ENCODE data around the gene NUP155. TPM values are rescaled to one million over a fixed set of nuclear protein-coding genes. Genes with fewer than 3 reads are reported as not detected.
"Not testable (repeated sequence)": the region's sequence is repeated elsewhere in the genome, so short reads cannot be mapped to it uniquely, and the experiment has no call there.

Gene NUP155
- total RNA-seq, 1 donor from 2014 or later = 33.8 TPM

DNA sequence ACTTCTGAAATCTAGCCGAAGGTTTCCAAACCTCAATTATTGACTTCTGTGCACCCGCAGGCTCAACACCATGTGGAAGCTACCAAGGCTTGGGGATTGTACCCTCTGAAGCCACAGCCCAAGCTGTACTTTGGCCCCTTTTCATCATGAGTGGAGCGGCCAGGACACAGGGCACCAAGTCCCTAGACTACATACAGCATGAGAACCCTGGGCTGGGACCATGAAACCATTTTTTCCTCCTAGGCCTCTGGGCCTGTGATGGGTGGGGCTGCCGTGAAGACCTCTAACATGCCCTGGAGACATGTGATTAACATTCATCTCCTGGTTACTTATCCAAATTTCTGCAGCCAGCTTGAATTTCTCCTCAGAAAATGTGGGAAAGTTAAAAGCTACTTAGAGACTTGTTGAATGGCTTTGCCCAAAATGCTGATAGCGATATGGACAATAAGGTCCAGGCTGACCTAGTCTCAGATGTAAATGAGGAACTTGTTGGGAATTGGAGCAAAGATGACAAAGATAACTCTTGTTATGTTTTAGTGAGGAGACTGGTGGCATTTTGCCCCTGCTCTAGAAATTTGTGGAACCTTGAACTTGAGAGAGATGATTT, 87.6 kb downstream of the NUP155 start:
- TF ChIP-seq, protein P1, sequence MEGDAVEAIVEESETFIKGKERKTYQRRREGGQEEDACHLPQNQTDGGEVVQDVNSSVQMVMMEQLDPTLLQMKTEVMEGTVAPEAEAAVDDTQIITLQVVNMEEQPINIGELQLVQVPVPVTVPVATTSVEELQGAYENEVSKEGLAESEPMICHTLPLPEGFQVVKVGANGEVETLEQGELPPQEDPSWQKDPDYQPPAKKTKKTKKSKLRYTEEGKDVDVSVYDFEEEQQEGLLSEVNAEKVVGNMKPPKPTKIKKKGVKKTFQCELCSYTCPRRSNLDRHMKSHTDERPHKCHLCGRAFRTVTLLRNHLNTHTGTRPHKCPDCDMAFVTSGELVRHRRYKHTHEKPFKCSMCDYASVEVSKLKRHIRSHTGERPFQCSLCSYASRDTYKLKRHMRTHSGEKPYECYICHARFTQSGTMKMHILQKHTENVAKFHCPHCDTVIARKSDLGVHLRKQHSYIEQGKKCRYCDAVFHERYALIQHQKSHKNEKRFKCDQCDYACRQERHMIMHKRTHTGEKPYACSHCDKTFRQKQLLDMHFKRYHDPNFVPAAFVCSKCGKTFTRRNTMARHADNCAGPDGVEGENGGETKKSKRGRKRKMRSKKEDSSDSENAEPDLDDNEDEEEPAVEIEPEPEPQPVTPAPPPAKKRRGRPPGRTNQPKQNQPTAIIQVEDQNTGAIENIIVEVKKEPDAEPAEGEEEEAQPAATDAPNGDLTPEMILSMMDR (IDR thresholded peaks at IDR 0.05; ENCODE audit: partially characterized antibody, unreplicated experiment) = no peak
- Mint-ChIP-seq H3K4me3 (ENCODE audit: unreplicated experiment) (no peak overlapping the region), H3K9me3 (ENCODE audit: unreplicated experiment) (peaks cover 16% of the 10 kb centered on the region), H3K27ac (ENCODE audit: unreplicated experiment) (no peak overlapping the region), H3K27me3 (ENCODE audit: unreplicated experiment) (peaks cover 2% of the 10 kb centered on the region), H3K36me3 (ENCODE audit: unreplicated experiment) (peaks cover 42% of the 10 kb centered on the region), H3K4me1 (ENCODE audit: low read depth, unreplicated experiment) (no peaks in the 10 kb centered on the region)
- no peak for DNase-seq

DNA sequence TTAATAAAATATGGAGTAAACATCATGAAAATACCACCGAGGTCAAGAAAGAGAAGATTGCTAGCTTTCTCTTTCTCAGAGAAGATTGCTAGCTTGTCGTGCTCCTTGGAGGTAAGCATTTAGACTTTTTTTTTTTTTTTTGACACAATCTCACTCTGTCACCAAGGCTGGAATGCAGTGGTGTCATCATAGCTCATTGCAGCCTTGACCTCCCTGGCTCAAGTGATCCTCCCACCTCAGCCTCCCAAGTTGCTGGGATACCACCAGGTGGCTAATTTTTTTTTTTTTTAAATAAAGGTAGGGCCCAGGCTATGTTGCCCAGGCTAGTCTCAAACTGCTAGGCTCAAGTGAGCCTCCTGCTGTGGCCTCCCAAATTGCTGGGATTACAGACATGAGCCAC, 95.4 kb downstream of the NUP155 start:
- TF ChIP-seq, protein P1 (IDR thresholded peaks at IDR 0.05; ENCODE audit: partially characterized antibody, unreplicated experiment) = no peak
- Mint-ChIP-seq H3K4me3 (ENCODE audit: unreplicated experiment) (no peak overlapping the region), H3K36me3 (ENCODE audit: unreplicated experiment) (peaks cover 14% of the 10 kb centered on the region), H3K27ac (ENCODE audit: unreplicated experiment) (no peak overlapping the region), H3K27me3 (ENCODE audit: unreplicated experiment) (no peaks in the 10 kb centered on the region), H3K9me3 (ENCODE audit: unreplicated experiment) (peaks cover 3% of the 10 kb centered on the region), H3K4me1 (ENCODE audit: low read depth, unreplicated experiment) (no peaks in the 10 kb centered on the region)
- DNase-seq = no peak

DNA sequence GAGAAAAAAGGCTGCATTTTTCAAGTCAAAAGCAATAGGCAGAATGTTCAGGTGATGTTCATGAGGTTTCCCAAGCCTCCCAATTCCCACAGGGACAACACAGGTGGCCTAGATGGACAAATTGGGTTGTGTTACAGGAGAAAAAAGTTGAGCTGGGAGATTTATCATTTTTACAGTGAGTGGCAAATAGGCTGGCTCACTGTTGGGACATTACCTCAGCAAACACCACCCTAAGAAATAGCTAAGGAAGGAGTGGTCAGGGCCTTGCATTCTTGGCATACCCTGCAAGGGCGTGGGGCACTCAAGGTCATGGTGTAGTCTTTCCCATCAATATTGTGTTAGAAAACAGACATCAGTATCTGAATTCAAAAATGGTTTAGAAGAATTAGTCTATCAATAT, 98.4 kb downstream of the NUP155 start:
- Mint-ChIP-seq H3K36me3 (ENCODE audit: unreplicated experiment) (peaks cover 11% of the 10 kb centered on the region), H3K27me3 (ENCODE audit: unreplicated experiment) (no peaks in the 10 kb centered on the region), H3K4me1 (ENCODE audit: low read depth, unreplicated experiment) (no peaks in the 10 kb centered on the region), H3K27ac (ENCODE audit: unreplicated experiment) (no peak overlapping the region), H3K4me3 (ENCODE audit: unreplicated experiment) (no peak overlapping the region), H3K9me3 (ENCODE audit: unreplicated experiment) (peaks cover 4% of the 10 kb centered on the region)
- TF ChIP-seq, protein P1 (IDR thresholded peaks at IDR 0.05; ENCODE audit: partially characterized antibody, unreplicated experiment) = no peak
- no peak for DNase-seq

DNA sequence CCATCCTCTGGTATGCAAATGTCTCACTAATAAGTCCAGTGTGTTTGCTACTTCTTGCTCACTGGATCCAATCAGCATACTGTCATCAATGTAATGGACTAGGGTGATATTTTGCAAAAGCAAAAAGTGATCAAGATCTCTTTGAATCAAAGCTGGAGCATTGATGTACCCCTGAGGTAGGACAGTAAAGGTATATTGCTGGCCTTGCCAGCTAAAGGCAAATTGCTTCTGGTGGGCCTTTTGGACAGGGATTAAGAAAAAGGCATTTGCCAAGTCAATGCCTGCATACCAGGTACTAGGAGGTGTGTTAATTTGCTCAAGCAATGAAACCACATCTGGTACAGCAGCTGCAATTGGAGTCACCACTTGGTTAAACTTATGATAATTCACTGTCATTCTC, 102.8 kb downstream of the NUP155 start:
- not testable (repeated sequence) for H3K9me3 Mint-ChIP-seq (ENCODE audit: unreplicated experiment); H3K27me3 Mint-ChIP-seq (ENCODE audit: unreplicated experiment); H3K4me3 Mint-ChIP-seq (ENCODE audit: unreplicated experiment); H3K4me1 Mint-ChIP-seq (ENCODE audit: low read depth, unreplicated experiment); DNase-seq; H3K27ac Mint-ChIP-seq (ENCODE audit: unreplicated experiment)
- peaks cover 14% of the 10 kb centered on the region for H3K36me3 Mint-ChIP-seq (ENCODE audit: unreplicated experiment)

DNA sequence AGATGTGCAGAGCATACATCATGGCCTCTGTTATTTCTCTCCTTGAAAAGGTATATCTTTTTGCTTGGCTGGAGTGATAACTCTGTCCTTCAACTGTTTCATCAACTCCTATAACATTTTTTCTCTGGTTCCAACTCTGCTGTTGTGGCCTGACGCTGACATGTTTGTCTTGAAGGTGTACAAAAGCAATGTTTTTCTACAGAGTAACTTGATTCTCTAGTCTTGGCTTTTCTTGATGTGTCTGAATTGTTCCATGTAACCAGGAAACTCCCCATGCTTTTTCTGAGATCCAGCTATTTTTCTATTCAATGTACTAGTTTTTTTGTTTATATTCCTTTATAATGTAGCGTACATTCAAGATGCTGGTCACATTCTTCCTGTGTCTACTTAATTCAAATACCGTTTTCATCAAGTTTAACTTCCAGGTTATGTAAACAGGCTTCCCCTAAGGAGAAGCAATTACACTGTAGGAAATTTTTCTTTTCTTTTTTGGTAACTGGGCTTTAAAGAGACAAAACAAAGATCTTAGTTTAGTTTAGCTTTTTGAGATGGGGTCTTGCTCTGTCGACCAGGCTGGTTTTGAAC, 115.0 kb downstream of the NUP155 start:
- Mint-ChIP-seq H3K4me3 (ENCODE audit: unreplicated experiment) (no peak overlapping the region), H3K27ac (ENCODE audit: unreplicated experiment) (no peak overlapping the region), H3K4me1 (ENCODE audit: low read depth, unreplicated experiment) (no peaks in the 10 kb centered on the region), H3K27me3 (ENCODE audit: unreplicated experiment) (no peaks in the 10 kb centered on the region), H3K36me3 (ENCODE audit: unreplicated experiment) (peaks cover 5% of the 10 kb centered on the region), H3K9me3 (ENCODE audit: unreplicated experiment) (peaks cover 6% of the 10 kb centered on the region)
- DNase-seq = no peak
- TF ChIP-seq, protein P1 (IDR thresholded peaks at IDR 0.05; ENCODE audit: partially characterized antibody, unreplicated experiment) = no peak
